Amygdala (tissue), 56 donors: Measurements from ENCODE around the gene JOSD2.

Source experiments
- DNase-seq, 56 donors: peaks; one replicate each; lab custom pipeline; 2025; lab: John Stamatoyannopoulos, UW

Gene JOSD2

DNA sequence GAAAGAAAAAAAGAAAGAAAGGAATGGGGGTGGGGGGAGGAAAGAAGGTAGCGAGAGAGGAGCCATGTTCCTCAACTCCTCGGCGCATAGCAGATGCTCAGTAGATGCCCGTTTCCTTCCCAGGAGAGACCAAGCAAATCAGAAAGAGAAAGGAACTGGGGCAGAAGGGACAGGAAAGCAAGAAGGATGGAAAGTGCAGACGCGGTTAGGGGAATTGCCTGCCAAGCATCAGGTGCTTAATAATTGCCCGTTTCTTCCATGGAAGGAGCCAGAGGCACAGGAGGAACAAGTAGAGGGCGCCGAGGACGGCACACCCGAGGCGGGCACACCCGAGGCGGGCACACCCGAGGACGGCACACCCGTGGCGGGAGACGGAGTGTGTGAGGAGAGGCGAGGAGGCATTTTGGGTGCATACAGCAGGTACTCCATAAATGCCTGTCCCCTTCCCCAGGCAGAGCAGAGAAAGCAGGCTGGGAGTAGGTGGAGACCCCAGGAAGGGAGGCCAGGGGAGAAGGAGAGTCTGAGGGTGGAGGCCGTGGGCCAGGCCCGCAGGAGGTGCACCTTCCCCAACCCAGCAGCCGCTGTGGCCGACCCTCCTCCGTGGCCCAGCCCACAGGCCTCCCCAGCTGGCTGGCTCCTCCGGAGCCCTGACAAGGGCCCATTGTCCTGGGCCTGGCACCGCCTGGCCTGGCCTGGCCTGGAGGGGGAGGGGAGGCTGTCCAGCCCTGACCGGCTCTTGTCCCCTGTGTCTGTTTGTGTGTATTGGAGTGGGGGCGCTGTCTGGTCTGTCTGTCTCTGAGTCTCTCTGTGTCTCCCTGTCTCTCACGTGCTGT is 14.6 kb downstream of the JOSD2 start:
- peak in 55 of 56 donors; percentile 41 to 97 (median 90) for DNase-seq

DNA sequence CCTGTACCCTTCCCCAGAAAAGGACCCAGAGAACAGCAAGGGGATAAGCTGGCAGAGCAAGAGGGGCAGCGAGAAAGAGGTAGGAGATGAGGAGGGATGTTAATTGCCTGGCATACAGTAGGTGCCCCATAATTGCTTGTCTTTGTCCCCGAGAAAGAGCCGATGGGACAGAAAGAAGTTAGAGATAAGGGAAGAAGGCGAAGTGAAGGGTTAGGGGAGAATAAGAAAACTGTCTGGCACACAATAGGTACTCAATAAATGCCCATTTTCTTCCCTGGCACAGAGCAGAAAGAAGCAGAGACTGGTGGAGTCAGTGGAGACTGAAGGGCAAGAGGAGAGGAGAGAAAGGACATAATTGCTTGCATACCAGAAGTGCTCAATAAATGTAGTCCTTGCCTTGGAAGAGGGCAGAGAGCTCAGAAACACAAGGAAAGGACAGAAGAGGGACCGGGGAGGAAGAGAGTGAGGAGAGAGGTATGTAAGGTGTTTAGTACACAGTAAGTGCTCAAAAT is 15.9 kb downstream of the JOSD2 start:
- DNase-seq, result no peak

DNA sequence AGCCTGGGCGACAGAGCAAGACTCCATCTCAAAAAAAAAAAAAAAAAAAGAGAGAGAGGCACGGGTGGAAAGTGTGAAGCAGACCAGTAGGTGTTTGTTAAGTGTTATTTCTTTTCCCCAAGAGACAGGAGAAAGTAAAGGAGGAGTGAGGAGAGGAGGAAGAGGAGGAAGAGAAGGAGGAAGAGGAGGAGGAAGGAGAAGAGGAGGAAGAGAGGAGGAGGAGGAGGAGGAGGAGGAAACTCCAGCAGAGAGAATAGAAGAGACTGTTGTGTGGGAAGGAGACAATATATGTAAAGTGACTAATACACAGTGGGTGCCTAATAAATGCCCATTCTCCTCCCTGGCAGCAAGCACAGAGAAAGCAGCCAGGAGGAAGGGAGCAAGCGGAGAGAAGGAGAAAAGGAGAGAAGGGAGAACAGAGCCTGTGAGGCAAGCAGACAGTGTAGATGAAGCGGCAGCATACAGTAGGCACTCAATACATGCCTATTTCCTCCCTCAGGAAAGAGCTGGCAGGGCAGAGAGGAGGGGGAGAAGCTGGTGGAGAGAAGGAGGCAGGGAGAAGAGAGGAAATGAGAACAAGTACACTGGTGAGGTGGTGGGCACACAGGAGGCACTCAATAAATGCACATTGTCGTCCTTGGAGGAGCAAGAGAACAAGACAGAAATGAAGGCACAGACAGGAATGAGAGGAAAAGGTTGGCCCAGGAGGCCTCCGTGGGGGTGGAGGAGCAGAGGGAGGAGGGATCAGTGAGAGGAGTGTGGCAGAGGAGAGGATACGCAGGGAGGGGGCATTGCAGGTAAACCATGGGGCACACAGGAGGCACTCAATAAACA is 16.6 kb downstream of the JOSD2 start:
- DNase-seq, result no peak

DNA sequence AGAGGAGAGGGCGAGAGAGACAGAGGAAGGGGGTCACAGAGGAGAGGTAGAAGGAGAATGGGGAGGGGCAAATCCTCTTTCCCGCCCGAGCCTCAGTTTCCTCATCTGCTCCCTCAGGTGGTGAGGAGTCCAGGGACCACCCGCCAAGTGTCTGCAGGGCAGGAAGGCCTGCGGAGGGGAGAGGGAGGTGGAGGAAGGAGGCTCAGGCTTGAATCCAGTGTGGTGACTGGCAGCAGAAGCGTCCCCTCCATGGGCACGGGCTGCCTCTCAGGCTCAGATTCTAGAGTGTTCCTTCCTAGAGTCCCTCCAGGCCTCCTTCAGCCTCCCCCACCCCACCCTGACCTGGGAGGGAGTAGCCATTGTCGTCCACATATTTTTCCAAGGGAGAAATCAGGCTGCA is 17.8 kb downstream of the JOSD2 start:
- no peak for DNase-seq

DNA sequence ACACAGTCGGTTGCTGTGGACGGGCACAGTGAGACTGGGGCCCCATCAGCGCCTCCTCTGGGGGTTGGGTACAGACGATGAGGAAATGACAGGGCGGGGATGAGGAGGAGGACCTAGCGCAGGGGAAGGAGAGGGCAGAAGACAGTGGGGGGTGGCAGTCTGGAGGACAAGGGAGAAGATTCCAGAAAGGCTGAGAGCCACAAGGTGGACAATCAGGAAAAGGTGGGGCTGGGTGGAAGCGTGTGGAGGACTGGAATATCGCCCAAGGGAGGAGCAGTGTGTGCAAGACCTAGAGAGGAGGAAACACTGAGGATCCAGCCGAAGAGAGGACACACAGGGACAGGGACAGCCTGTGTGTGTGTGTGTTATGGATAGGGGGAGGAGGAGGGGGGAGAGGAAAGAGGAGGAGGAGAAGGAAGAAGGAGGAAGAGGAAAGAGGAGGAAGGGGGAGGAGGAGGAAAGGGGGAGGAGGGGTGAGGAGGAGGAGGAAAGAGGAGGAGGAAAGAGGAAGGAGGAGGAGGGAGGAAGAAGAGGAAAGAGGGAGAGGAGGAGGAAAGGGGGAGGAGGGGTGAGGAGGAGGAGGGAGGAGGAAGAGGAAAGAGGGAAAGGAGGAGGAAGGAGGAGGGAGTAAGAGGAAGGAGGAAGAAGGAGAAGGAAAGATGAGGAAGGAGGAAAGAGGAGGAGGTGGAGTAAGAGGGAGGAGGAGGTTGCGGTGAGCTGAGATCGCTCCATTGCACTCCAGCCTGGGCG is 18.5 kb downstream of the JOSD2 start:
- peak in 4 of 56 donors; percentile 7 to 84 (median 20) for DNase-seq

DNA sequence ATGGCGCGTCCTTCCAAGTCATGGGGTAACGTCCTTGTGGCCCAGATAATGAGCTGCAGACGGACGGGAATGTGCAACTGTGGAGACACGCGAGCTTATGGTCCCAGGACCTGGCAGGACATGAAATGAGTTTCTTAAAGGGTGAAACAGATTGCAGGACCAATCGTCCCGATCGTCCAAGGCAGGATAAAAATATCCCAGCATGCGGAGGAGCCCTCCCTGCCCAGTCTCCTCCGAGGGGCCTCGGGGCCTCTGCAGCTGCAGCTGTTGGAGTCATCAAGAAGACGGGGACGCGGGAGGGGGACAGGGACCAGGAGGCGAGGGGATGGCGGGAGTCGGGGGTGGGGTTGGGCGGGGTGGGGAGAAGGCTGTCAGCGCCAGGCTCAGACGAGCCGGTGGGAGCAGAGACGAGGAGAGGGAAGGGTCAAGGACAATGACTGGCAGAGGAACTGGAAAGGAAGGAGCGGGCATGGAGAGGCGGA is 20.0 kb downstream of the JOSD2 start:
- peak in 7 of 56 donors; percentile 14 to 44 (median 20) for DNase-seq

DNA sequence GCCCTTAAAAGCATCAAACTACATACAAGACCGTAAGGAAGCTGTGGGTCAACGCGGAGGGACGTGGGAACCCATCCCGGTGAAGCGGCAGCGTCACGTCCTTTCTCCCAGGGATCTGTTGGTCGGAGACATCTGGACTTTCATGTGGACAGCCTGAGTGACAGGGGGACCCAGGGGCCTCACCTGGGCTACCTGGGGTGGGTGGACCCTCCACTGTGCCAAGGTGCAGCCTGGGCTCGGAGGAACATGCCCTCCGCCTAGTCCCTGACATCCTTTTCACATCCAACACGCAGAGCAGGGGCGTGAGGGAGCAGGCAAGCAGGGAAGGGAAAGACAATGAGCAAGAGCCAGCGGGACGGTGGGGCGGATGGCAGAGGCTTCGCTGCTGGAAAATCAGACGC is 20.6 kb downstream of the JOSD2 start:
- DNase-seq, result no peak

DNA sequence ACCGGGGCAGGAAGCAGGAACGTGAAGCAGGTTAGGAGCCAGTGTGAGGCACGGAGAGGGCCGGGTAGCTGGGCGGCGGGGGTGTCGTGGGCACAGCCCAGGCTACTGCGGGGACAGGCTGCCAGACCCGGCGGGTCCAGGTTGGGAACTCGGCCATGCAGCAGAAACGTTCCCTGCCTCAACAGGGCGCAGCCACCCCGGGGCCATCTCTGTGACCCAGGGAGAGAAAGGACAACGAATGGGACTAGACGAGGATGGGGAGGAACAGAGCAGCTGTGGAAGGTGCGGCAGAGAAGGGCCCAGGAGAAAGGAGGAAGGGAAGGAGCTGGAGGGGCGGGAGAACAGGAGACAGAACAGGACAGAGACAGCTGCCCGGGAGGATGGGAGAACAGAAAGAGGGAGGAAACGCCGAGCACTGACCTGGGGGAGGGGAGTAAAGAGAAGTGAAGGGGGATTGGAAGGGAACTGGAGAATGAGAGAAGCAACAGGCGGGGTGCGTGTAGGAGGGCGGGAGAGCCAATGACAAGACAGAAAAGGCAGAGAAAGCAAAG is 21.5 kb downstream of the JOSD2 start:
- DNase-seq, result peak in 2 of 56 donors; percentile 27 to 38

DNA sequence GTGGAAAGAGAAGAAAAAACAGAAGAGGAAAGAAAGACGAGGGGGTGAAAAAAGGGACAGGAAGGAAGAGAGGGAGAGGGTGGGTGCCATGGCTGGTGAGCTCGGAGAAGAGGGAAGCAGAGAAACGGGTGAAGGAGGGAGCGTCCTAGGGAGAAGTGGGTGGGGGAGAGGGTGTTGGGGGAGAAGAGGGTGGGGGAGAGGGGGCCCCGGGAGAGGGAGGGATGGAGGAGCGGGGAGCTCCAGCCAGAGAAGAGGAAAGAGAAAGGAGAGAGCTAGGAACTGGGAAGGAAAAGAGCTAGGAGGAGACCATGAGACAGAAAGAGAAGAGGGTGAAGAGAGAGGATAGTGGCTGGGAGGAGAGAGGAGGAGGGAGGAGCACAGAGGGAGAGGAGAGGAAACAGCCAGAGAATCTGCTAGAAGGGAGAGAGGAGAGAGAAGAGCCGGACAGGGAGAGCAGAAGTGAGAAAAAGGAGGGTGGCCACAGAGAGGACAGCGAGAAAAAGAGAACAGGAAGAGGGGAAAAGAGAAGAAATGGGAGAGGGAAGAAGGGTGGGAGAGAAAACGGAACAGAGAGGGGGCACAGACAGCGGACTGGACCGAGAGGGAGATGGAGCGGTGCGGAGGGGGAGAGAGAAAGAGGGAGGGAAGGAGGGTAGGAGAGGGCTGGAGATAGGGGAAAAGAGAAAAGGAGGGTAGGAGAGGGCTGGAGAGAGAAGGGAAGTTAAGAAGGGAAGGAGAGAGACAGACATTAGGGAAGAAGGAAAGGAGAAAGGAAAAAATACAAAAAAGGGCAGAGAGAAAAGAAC is 22.4 kb downstream of the JOSD2 start:
- DNase-seq, result no peak

DNA sequence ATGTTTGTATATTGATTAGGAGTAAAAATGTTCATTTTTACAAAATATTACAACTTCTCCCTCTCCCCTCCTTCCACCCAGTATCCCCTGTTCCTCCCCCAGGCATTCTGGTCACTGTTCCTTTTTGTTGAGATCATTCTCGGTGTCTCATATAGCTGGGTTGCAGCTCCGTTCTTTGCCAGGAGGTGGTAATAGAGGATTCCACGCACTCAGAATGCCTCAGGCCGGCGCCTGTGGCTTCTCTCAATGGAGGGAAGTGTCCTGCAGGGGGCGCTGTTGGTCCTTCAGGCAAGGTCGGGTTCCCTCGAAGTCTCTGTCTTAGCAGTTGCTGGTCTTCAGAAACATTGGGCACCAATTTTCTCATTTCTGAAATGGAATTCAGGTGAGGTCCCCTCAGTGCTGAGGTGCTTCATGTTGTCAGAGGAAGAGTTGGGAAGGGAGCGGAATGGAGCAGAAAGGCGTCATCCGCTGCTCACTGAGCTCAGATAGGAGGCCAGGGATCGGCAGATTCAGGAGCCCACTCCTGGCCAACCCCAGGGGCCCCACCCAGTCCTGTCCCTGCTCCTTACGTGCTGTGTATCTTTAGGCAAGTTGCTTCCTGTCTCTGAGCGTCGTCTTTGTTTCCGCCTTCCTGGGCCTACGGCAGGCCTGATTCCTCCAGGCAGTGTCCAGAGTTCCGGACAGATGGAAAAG is 24.0 kb downstream of the JOSD2 start:
- peak in 10 of 56 donors; percentile 15 to 57 (median 24) for DNase-seq

DNA sequence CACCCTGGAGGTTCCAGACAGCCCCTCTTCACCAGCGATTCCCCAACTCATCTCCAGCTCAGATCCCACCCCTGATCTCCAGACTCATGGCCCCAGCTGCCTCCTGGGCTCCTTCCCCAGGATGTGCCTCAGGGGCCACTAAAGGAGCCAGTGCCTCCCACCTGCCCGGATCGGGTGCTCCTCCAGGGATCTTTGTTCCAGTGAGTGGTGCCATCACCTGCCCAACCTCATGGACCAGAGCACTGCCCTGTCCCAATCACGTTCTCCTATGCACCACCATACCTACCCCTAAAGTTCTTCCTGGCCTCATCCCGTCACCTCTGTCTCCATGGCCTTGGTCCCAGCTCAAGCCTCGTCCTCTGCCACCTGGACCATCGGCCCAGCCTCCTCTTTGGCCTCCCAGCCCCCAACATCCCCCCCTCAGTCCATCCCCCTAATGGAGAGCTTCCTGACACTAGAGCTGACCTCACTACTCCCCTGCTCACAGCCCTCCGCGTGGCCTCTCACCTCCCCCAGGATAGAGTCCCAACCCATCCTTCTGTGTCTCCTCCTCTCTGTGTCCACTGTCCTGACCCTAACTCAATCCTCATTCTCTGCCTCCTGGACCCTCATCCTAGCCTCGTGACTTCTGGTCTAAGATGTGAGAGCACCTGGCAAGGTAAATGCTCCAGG is 25.6 kb downstream of the JOSD2 start:
- DNase-seq, result no peak

DNA sequence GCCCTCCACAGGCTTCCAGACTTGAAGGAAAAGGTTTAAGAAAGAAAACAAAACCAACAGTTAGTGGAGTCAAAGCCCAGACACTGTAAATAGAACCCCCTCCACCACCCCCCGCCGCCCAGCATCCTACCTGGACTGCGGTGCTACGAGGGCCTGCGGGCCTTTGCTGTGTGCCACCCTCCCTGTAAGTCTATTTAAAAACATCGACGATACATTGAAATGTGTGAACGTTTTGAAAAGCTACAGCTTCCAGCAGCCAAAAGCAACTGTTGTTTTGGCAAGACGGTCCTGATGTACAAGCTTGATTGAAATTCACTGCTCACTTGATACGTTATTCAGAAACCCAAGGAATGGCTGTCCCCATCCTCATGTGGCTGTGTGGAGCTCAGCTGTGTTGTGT is 28.1 kb downstream of the JOSD2 start:
- DNase-seq, result no peak

DNA sequence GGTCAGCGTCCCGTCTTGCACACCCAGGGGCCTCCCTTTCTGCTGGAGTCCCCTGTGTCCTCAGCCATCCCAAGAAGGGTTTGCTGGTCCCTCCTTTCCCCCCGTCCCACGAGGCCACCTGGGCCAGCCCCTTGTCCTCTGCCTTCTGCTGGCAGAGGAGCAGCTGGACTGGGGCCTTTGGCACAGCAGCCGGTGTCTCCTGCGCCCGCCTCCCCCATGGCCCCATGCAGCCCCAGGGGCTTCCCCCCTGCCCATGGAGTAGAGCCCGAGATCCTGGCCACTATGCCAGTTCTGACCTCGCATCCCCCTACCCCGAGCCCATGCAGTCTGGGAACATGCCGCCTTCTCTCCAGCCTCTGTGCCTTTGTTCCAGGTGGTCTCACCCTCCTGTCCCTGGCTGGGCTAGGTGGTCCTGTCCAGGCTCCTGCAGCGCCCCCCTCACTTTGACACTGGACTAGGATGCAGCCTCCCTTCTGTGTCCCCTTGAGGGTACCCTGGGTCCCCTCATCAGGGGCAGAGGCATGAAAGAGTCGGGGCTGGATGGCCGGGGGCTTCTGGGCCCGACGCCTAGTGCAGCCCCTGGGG is 28.6 kb downstream of the JOSD2 start:
- no peak for DNase-seq

DNA sequence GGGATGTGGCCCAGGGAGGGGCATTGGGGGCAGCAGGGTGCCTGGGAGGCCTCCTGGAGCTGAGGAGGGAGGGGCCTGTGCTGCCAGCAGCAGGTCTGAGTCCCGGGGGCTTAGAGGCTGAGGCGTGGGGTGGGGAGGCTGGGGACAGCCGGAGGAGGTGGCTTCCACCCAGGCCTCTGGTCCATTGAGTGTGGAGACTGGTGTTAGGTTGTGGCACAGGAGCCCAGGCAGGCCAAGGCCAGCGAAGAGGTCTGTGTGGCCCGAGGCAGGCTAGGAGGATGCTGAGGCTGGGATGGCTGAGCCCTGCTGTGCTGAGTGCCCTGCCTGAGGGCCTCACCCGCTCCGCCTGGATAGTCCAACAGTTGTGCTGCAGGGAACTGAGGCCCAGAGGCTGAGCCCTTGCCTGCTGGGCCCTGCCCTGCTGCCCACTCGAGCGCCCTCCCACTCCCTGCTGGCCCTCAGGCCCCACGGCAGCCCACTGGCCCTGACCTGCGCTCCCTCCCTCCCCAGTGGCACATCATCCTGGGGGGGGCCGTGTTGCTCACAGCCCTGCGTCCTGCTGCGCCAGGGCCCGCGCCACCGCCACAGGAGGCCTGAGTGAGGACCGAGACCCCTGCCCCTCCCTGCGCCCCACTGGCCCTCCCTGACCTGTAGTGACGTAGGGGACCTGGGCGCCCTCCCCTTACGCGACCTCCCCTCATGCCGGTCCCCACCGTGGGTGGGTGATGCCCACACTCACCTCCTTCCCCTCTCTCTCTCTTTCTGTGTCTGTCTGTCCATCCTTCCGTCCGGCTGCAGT is 29.4 kb downstream of the JOSD2 start:
- no peak for DNase-seq

DNA sequence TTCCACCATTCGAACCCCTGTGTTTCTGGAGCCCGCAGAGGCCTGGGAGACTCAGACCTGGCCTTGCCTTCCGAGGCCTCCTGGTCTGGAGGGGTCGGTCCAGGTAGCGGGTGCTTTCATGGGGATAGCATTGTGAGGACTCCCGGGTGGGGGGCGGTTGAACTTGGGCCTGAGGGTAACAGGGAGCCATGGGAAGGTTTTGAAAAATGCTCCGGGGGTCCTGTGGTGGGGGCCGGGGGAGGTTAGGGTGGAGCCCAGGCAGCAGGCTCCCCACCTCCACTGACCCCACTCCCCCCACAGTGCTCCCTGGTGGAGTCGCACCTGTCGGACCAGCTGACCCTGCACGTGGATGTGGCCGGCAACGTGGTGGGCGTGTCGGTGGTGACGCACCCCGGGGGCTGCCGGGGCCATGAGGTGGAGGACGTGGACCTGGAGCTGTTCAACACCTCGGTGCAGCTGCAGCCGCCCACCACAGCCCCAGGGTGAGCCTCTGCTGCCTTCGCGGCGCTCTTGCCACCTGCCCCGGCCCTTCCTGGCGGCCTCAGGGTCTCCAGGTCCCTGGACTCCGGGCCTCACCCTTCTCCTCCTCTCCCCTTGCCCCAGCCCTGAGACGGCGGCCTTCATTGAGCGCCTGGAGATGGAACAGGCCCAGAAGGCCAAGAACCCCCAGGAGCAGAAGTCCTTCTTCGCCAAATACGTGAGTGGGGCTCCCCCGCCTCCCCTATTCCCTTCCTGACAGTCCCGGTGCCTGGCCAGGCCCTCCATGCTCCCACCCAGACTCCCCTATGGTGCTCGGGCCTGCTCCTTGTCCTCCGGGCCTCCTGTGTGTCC is 30.5 kb downstream of the JOSD2 start:
- no peak for DNase-seq

DNA sequence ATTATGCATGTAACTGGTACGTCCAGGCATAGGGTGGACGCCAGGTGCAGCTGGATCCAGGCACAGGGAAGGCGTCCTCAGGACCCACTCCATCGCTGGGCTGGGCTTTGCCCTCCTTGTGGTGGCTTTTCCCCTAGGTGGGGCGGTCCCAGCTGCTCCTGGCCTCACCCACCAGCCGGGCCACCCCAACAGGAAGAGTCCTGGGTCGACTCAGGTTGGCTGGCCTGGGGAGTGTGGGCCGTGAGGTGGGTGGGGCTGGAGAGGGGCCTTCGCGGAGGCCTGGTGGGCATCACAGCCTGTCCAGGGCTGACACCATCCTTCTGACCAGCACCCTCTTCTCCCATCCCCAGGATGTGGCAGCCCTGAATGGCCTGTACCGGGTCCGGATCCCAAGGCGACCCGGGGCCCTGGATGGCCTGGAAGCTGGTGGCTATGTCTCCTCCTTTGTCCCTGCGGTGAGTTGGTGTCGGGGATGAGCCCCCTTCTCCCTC is 31.2 kb downstream of the JOSD2 start:
- no peak for DNase-seq
